SK-N-DZ (cell line): ENCODE data around the gene C2orf69.
"Not testable (repeated sequence)": the region's sequence is repeated elsewhere in the genome, so short reads cannot be mapped to it uniquely, and the experiment has no call there.

ENCODE experiments used
- DNase-seq: peaks from one replicate; pipeline ENCODE4 v3.0.0-alpha.2; 2015; ENCODE audit warnings: low spot score

The C2orf69 gene

DNA sequence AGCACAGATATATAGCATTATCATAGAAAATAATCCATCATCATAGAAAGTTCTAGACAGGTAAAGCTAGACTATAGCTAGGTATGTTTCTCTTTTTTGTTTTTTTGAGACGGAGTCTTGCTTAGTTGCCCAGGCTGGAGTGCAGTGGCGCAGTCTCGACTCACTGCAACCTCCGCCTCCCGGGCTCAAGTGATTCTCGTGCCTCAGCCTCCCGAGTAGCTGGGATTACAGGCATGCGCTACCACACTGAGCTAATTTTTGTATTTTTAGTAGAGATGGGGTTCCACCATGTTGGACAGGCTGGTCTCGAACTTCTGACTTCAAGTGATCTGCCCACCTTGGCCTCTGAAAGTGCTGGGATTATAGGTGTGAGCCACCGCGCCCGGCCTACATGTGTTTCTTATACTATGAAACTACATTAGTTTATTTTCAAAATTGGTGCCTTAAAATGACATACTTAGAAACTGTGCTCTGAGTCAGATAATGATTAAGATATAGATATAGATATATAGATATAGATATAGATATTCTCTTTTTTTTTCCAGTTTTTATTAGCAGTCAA is 1.5 kb downstream of the C2orf69 start:
- not testable (repeated sequence) for DNase-seq

GRCh38 chr2:199914372-199914958 is 3.4 kb downstream of the C2orf69 start:
- no peak for DNase-seq

- no peak for DNase-seq
Observed at GRCh38 chr2:199916980-199917379, 5.9 kb downstream of the C2orf69 start.

GRCh38 chr2:199922856-199923255 is 11.8 kb downstream of the C2orf69 start:
- DNase-seq = no peak

GRCh38 chr2:199923924-199924323 is 12.8 kb downstream of the C2orf69 start:
- no peak for DNase-seq

GRCh38 chr2:199926806-199927205 is 15.7 kb downstream of the C2orf69 start:
- no peak for DNase-seq

DNA sequence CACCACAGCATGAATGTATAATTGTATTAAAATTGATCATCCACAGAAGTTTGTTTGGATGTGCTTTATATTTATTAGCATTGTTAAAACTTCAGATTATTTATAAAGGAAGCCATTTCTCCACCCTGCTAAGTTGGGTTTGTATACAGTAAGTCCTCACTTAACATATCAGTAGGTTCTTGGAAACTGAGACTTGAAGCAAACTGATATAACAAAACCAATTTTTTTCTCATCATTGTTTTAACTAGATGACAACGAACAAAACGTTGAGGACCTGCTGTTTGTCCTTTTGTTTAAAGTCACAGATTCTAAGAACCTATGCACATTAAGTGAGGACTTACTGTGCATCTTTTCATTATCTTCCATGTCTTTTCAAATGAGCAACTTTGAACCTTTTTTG is 17.1 kb downstream of the C2orf69 start:
- no peak for DNase-seq

- DNase-seq = no peak
Observed at GRCh38 chr2:199928626-199929025, 17.5 kb downstream of the C2orf69 start.

DNA sequence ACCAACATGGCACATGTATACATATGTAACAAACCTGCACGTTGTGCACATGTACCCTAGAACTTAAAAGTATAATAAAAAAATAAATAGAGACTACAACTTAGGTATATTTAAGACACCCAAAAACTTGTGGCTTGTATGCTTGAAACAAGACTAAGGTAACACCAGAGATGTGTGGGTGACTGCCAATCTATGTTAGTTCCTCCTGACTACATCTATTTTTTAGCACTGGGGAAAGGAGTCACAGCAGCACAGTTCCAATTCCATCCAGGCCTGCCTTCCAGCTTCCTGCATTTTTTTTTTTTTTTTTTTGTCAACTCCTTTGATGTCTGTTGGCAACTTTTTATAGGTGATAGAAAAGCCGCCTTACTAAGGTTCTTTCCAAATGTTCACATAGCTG is 18.2 kb downstream of the C2orf69 start:
- DNase-seq = no peak

- no peak for DNase-seq
Observed at GRCh38 chr2:199932312-199932855, 21.3 kb downstream of the C2orf69 start.

- DNase-seq = no peak
Observed at GRCh38 chr2:199933466-199933865, 22.4 kb downstream of the C2orf69 start.

DNA sequence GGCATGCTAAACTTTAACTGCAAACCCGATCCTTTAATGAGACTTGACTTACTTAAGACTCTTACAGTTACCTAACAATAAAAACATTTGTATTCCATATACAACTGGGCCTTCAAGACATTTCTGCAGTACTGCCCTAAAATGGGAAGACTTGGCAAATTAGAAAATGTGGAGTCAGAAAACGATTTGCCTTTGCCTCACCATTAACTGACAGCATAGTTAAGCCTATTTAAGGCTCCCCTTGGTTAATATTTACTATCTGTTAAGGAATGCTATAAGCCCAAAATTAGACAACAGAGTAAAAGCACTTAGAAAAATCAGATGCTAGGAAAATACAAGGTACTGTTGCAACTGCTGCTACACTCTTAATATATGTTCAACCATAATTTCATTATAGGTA is 25.5 kb downstream of the C2orf69 start:
- DNase-seq = no peak

GRCh38 chr2:199940373-199940772 is 29.3 kb downstream of the C2orf69 start:
- DNase-seq = no peak

DNA sequence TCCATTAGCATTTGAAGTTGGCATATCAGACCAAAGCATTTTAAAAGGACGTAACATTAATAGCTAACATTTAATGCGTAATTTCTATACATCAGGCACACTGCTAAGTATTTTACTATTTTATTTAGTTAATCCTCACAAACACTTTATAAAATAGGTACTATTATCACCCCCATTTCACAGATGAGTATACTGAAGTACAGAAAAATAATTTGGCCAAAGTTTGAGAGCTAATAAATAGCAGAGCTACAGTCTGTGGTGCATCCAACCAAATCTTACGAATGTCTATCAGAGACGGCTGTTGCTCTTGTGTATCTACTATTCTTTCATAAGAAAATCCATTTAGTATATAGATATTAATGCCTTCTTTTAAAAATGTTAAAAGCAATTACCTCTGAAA is 32.3 kb downstream of the C2orf69 start:
- DNase-seq = no peak

GRCh38 chr2:199946196-199946595 is 35.1 kb downstream of the C2orf69 start:
- DNase-seq = no peak

DNA sequence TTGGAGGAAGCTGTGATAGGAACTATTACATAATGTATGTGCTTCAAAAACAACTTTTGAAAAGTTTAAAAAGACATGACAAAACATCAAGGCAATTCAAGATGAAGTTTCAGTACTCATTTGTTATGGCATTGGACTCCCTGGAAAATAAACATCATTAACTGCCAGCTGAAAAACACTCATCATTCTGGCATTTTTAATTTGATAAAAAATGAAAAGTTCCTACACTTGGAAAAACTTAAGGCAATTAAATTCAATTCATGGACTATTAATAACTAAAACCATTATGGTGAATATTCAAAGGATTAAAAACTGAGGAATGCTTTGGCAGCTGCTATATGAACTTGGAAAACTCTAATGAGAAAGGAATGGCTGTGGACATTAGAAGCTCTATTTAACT is 35.7 kb downstream of the C2orf69 start:
- no peak for DNase-seq

GRCh38 chr2:199950396-199950795 is 39.3 kb downstream of the C2orf69 start:
- DNase-seq = no peak

DNA sequence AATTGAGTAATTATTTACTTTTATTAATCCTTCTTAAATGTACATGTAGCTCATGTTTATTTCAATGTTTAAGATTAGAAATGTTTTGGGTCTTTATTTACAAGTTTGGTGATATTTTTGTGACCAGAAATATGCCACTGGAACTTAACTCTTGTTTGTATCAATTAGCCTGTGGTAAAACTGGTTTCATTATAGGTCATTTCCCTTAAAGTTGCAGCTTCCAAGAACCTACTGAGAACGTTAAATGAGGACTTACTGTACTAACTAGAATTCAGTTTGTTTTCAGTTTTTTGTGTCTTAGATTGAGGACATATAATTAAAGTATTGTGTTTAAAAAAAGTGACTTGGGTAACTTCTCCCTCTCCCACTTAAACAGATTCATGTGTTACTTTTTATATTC is 39.9 kb downstream of the C2orf69 start:
- DNase-seq = no peak

- no peak for DNase-seq
Observed at GRCh38 chr2:199955007-199955338, 43.9 kb downstream of the C2orf69 start.

DNA sequence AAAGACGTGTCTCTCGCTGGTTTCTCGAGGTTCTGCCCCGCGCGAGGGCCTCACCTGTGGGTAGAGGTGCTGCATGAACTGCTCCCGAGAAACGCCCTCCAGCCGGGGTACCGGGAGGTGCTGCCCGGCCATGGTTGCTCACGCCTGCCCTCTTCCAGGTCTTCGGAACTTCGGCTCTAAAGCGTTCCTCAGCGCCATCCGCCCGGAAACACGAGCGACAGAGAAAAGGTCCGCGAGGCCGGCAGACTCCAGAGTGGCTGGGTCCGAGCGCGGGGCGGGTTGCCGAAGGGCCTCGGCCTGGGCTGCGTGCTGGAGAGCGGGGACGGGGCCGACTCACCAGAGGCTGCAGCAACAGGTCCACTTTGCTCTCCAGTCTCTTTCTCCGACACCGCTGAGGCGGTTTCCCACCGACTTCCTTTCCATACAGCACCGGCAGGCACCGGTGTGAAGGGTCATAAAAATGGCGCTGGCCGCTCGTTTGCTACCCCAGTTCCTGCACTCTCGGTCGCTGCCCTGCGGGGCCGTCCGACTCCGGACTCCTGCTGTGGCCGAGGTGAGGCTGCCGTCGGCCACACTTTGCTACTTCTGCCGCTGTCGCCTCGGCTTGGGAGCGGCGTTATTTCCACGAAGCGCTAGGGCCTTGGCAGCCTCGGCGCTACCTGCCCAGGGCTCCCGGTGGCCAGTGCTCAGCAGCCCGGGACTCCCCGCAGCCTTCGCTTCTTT is 44.4 kb downstream of the C2orf69 start, which contains the start of the genes MAIP1 and TYW5:
TSS of gene MAIP1 (plus strand) at position 244 of the 723 bp plus-strand sequence. CDS start at position 461, 217 bp downstream.
TSS of gene TYW5 (minus strand) at position 153 of the 723 bp plus-strand sequence. CDS start at position 132, 21 bp downstream.
- peak; percentile 89 for DNase-seq

DNA sequence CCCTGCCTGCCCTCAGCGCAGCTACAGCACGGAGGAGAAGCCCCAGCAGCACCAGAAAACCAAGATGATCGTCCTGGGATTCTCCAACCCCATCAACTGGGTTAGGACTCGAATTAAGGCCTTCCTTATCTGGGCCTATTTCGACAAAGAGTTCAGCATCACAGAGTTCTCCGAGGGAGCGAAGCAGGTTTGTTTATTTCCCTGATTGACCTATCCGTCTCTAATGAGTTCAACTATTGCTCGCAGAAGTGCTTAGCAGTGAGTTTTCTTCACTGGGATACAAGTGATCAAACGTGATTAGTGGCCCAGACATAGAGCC is 44.9 kb downstream of the C2orf69 start:
- no peak for DNase-seq

DNA sequence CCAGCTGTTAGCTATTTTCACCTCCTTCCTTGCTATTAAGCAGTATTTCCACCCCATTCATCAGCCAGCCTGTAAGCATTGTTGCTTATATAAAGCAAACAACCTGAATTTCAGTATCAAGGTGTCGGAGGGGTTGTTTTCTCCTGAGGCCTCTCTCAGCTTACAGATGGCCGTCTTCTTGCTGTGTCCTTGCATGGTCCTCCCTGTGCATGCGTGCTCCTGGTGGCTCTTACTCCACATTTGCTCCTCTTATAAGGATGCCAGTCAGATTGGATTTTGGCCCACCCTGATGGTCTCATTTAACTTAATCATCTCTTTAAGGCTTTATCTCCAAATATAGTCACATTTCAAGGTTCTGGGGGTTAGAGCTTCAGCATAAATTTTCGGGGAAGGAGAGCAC is 46.9 kb downstream of the C2orf69 start:
- DNase-seq = no peak

DNA sequence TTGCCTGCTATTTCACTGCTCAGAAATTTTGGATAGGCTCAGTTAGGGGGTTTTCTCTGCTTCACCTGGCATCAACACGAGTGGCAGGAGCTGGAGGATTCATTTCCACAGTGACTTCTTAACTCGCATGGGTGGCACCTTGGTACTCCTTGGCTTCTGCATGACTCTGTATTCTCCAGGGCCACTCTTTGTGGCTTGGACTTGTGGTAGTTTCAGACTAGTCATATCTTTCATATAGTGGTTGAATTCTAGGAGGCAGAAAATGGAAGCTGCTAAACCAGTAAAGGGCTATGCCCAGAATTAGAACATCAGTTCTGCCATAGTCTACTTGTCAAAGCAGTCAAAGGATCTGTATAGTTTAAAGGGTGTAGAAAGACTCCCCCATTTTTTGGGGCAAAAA is 51.1 kb downstream of the C2orf69 start:
- no peak for DNase-seq
